WTC11 (cell line): ENCODE data around the gene GJB2. TPM values are rescaled to one million over a fixed set of nuclear protein-coding genes. Genes with fewer than 3 reads are reported as not detected.

Source experiments
- ATAC-seq: fragments of 200-7000 bp; cut with Tn5 transposase; 2 replicates; pipeline ENCODE4 v1.10.0; 2021; ENCODE audit warnings: mild to moderate bottlenecking, moderate library complexity
- CTCF ChIA-PET: fragments of 300-600 bp; sonication (Branson Sonifier 250); formaldehyde crosslinking; loops from one replicate; lab custom pipeline; 2021; ENCODE audit warnings: antibody characterized with exemption; lab: Charles Lee
- POLR2A ChIA-PET: fragments of 350-600 bp; sonication (Branson Sonifier 250); formaldehyde crosslinking; loops from one replicate; lab custom pipeline; 2021; ENCODE audit warnings: antibody characterized with exemption; lab: Charles Lee
- DNase-seq: peaks from one replicate; pipeline ENCODE4 v3.0.0; 2021; ENCODE audit warnings: low spot score
- H3K27ac Mint-ChIP-seq: 2 replicates; pipeline ENCODE4 v1.8.0; 2021; ENCODE audit warnings: mixed read lengths
- H3K27me3 Mint-ChIP-seq: 2 replicates; pipeline ENCODE4 v1.8.0; 2021; ENCODE audit warnings: low read depth, mild to moderate bottlenecking, moderate library complexity, mixed read lengths
- H3K36me3 Mint-ChIP-seq: 2 replicates; pipeline ENCODE4 v1.8.0; 2021; ENCODE audit warnings: mixed read lengths
- H3K4me1 Mint-ChIP-seq: 2 replicates; pipeline ENCODE4 v1.8.0; 2022; ENCODE audit warnings: mixed read lengths
- H3K4me3 Mint-ChIP-seq: 2 replicates; pipeline ENCODE4 v1.8.0; 2021; ENCODE audit warnings: mild to moderate bottlenecking, moderate library complexity, mixed read lengths
- H3K9me3 Mint-ChIP-seq: 2 replicates; pipeline ENCODE4 v1.8.0; 2021; ENCODE audit warnings: mixed read lengths
- ARID4B ChIP-seq: sonication (generic); formaldehyde crosslinking; IDR thresholded peaks from 2 replicates; pipeline ENCODE4 v1.8.0; 2023; ENCODE audit warnings: missing genetic modification reagents, mild to moderate bottlenecking, borderline replicate concordance
- CBFB ChIP-seq: sonication (generic); formaldehyde crosslinking; IDR thresholded peaks from 2 replicates; pipeline ENCODE4 v1.8.1; 2022; ENCODE audit warnings: mild to moderate bottlenecking, low read depth, missing genetic modification reagents
- CREB1 ChIP-seq: sonication (generic); formaldehyde crosslinking; IDR thresholded peaks from 2 replicates; pipeline ENCODE4 v1.8.0; 2023; ENCODE audit warnings: mild to moderate bottlenecking, missing genetic modification reagents
- CREM ChIP-seq: sonication (generic); formaldehyde crosslinking; IDR thresholded peaks from 2 replicates; pipeline ENCODE4 v1.8.1; 2022; ENCODE audit warnings: mild to moderate bottlenecking, missing genetic modification reagents, moderate library complexity
- E2F4 ChIP-seq: sonication (generic); formaldehyde crosslinking; IDR thresholded peaks from 2 replicates; pipeline ENCODE4 v1.8.1; 2022; ENCODE audit warnings: low read depth, mild to moderate bottlenecking, moderate library complexity, missing genetic modification reagents, borderline replicate concordance
- FOXP1 ChIP-seq: sonication (generic); formaldehyde crosslinking; IDR thresholded peaks from 2 replicates; pipeline ENCODE4 v1.8.0; 2022; ENCODE audit warnings: missing genetic modification reagents, mild to moderate bottlenecking, moderate library complexity, borderline replicate concordance
- GRHL2 ChIP-seq: fragments of 250-450 bp; sonication (Bioruptor Pico); IDR thresholded peaks from 2 replicates; pipeline ENCODE4 v1.8.0; 2022; ENCODE audit warnings: mild to moderate bottlenecking, moderate library complexity; ENCODE audit not compliant: insufficient replicate concordance, severe bottlenecking
- JUN ChIP-seq: sonication (generic); formaldehyde crosslinking; IDR thresholded peaks from 2 replicates; pipeline ENCODE4 v1.8.0; 2023; ENCODE audit warnings: mild to moderate bottlenecking, missing genetic modification reagents
- OVOL2 ChIP-seq: fragments of 250-450 bp; sonication (Bioruptor Pico); IDR thresholded peaks from 2 replicates; pipeline ENCODE4 v1.9.0; 2021; ENCODE audit warnings: mild to moderate bottlenecking, borderline replicate concordance
- RELA ChIP-seq: sonication (generic); formaldehyde crosslinking; IDR thresholded peaks from 2 replicates; pipeline ENCODE4 v1.8.1; 2022; ENCODE audit warnings: missing genetic modification reagents, mild to moderate bottlenecking, borderline replicate concordance
- ZBTB21 ChIP-seq: sonication (generic); formaldehyde crosslinking; IDR thresholded peaks from 2 replicates; pipeline ENCODE4 v1.8.1; 2023; ENCODE audit warnings: mild to moderate bottlenecking, missing genetic modification reagents, borderline replicate concordance
- ZNF219 ChIP-seq: sonication (generic); formaldehyde crosslinking; IDR thresholded peaks from 2 replicates; pipeline ENCODE4 v1.8.0; 2023; ENCODE audit warnings: missing genetic modification reagents, mild to moderate bottlenecking, borderline replicate concordance
- ZNF423 ChIP-seq: fragments of 250-450 bp; sonication (Bioruptor Pico); IDR thresholded peaks from 2 replicates; pipeline ENCODE4 v2.1.2; 2022; ENCODE audit warnings: mild to moderate bottlenecking, moderate library complexity
- total RNA-seq: library from RNA; stranded (reverse); gene quantifications from 3 replicates; pipeline ENCODE4 v1.2.3, GENCODE V29; 2021
- TF ChIP-seq, protein P1 (sequence below): sonication (generic); formaldehyde crosslinking; IDR thresholded peaks from 2 replicates; pipeline ENCODE4 v1.8.1; 2023; ENCODE audit warnings: mild to moderate bottlenecking, missing genetic modification reagents
- TF ChIP-seq, protein P2 (sequence below): fragments of 250-450 bp; sonication (Bioruptor Pico); conservative IDR thresholded peaks from 2 replicates; pipeline ENCODE4 v1.9.0; 2021; ENCODE audit warnings: mild to moderate bottlenecking
- TF ChIP-seq, protein P3 (sequence below): sonication (generic); formaldehyde crosslinking; IDR thresholded peaks from 2 replicates; pipeline ENCODE4 v1.8.1; 2022; ENCODE audit warnings: missing genetic modification reagents, borderline replicate concordance
- TF ChIP-seq, protein P4 (sequence below): fragments of 250-450 bp; sonication (Bioruptor Pico); IDR thresholded peaks from 2 replicates; pipeline ENCODE4 v1.9.0; 2021; ENCODE audit warnings: mild to moderate bottlenecking, borderline replicate concordance

GJB2 gene
- total RNA-seq, 1 experiment from 2014 or later: 0.11 TPM

DNA sequence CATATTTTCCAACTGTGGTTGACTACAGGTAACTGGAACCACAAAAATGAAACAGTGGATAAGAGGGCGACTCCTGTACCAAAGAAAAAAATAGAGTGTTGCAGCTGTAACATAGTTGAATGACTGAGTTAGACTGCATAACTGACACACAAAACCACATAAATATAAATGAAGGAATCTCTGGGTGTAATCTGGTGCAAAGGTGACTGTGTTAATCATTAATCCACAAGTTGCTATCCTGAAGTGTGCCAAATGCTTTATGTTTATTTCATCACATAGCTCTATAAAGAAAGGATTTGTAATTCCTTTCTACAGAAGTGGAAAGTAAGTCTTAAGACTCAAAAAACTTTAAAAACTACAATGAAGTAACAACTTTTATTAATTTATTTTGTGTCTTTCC lies 6.0 kb upstream of the GJB2 start:
- TF ChIP-seq ZBTB21: no peak
- no peak for TF ChIP-seq ARID4B
- TF ChIP-seq CREM (CRISPR knock-in tag): no peak
- TF ChIP-seq RELA: no peak
- TF ChIP-seq ZNF423: no peak
- TF ChIP-seq, protein P1, sequence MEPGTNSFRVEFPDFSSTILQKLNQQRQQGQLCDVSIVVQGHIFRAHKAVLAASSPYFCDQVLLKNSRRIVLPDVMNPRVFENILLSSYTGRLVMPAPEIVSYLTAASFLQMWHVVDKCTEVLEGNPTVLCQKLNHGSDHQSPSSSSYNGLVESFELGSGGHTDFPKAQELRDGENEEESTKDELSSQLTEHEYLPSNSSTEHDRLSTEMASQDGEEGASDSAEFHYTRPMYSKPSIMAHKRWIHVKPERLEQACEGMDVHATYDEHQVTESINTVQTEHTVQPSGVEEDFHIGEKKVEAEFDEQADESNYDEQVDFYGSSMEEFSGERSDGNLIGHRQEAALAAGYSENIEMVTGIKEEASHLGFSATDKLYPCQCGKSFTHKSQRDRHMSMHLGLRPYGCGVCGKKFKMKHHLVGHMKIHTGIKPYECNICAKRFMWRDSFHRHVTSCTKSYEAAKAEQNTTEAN (CRISPR knock-in tag): no peak
- TF ChIP-seq CBFB (CRISPR knock-in tag): no peak
- no peak for TF ChIP-seq JUN (CRISPR knock-in tag)
- no peak for TF ChIP-seq FOXP1 (CRISPR knock-in tag)
- no peak for TF ChIP-seq OVOL2 (CRISPR knock-in tag)
- no peak for TF ChIP-seq E2F4
- TF ChIP-seq, all 79 proteins: peak for 0
- Mint-ChIP-seq H3K27ac (no peak overlapping the region), H3K4me1 (peaks cover 10% of the 10 kb centered on the region), H3K9me3 (peaks cover 16% of the 10 kb centered on the region), H3K36me3 (peaks cover 3% of the 10 kb centered on the region; the same call in 1 of the 2 replicates), H3K4me3 (no peak overlapping the region), H3K27me3 (peaks cover 43% of the 10 kb centered on the region)
- ATAC-seq (no peak), DNase-seq (no peak)
- ChIA-PET CTCF (interaction anchor here (1.9 kb wide), 1 partner anchor 108 kb away, joined by 6 read pairs; no protein-coding TSS in a partner anchor), POLR2A (no interaction called here)

DNA sequence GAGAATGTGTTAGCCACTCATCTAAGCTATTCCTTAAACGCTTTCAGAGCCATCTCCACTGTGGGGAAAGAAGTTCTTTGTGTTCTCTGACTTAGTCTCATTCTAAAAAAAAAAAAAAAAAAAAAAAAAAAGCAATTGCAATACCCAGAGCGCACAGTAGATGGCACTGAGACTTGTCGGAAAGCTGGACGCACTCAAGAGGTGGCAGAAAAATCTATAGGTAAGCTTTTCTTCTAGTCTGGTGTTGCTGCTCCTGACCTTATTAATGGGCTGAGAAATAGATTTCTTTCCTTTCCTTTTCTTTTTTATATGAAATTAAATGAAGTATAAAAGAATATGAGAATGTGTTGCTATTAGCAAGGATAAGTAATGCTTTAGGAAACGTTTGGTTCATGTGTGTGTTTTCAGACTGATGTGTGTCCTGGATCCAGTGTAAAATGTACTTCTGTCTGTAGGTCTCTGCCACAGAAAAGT lies 4.7 kb upstream of the GJB2 start:
- ChIA-PET POLR2A (no interaction called here), CTCF (interaction anchor here (0.5 to 1.9 kb wide), 65 partner anchors 8 to 727 kb away, joined by 3 to 35 read pairs (median 5); no protein-coding TSS in a partner anchor)
- no peak for DNase-seq
- Mint-ChIP-seq H3K4me1 (peaks cover 12% of the 10 kb centered on the region), H3K36me3 (peaks cover 3% of the 10 kb centered on the region; the same call in 1 of the 2 replicates), H3K4me3 (no peak overlapping the region), H3K27me3 (peaks cover 54% of the 10 kb centered on the region), H3K9me3 (peaks cover 13% of the 10 kb centered on the region), H3K27ac (no peak overlapping the region)
- no peak for ATAC-seq
- TF ChIP-seq FOXP1 (CRISPR knock-in tag) (no peak), ZNF219 (no peak), CREB1 (CRISPR knock-in tag) (no peak), GRHL2 (CRISPR knock-in tag) (no peak)
- TF ChIP-seq, protein P2, sequence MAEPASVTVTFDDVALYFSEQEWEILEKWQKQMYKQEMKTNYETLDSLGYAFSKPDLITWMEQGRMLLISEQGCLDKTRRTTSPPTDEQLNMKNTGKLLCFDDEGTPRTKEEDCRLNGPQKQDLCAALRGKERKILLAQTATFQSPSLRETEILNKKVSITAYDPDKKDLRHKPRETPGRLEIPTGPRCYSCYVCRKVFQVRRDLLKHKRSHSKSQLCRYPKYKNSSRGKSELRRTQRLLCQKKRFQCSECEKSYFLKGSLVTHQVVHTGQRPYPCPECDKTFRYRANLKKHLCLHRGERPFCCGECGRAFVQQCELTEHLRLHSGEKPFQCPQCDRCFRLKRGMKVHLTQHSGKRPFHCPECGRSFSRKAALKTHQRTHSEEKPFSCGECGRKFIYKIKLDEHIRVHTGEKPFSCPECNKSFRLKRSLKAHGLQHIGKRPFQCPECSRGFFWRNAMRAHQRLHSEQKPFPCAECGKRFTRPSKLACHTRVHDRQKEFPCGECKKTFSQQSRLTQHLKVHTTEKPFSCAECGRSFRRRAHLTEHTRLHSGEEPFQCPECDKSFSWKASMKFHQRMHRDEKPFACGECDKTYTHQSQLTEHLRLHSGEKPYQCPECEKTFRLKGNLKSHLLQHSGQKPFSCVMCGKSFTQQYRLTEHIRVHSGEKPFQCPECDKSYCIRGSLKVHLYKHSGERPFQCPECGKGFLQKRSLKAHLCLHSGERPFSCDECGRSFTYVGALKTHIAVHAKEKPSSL (CRISPR knock-in tag): no peak
- TF ChIP-seq, protein P3, sequence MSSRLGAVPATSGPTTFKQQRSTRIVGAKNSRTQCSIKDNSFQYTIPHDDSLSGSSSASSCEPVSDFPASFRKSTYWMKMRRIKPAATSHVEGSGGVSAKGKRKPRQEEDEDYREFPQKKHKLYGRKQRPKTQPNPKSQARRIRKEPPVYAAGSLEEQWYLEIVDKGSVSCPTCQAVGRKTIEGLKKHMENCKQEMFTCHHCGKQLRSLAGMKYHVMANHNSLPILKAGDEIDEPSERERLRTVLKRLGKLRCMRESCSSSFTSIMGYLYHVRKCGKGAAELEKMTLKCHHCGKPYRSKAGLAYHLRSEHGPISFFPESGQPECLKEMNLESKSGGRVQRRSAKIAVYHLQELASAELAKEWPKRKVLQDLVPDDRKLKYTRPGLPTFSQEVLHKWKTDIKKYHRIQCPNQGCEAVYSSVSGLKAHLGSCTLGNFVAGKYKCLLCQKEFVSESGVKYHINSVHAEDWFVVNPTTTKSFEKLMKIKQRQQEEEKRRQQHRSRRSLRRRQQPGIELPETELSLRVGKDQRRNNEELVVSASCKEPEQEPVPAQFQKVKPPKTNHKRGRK (CRISPR knock-in tag): no peak
- TF ChIP-seq, protein P4, sequence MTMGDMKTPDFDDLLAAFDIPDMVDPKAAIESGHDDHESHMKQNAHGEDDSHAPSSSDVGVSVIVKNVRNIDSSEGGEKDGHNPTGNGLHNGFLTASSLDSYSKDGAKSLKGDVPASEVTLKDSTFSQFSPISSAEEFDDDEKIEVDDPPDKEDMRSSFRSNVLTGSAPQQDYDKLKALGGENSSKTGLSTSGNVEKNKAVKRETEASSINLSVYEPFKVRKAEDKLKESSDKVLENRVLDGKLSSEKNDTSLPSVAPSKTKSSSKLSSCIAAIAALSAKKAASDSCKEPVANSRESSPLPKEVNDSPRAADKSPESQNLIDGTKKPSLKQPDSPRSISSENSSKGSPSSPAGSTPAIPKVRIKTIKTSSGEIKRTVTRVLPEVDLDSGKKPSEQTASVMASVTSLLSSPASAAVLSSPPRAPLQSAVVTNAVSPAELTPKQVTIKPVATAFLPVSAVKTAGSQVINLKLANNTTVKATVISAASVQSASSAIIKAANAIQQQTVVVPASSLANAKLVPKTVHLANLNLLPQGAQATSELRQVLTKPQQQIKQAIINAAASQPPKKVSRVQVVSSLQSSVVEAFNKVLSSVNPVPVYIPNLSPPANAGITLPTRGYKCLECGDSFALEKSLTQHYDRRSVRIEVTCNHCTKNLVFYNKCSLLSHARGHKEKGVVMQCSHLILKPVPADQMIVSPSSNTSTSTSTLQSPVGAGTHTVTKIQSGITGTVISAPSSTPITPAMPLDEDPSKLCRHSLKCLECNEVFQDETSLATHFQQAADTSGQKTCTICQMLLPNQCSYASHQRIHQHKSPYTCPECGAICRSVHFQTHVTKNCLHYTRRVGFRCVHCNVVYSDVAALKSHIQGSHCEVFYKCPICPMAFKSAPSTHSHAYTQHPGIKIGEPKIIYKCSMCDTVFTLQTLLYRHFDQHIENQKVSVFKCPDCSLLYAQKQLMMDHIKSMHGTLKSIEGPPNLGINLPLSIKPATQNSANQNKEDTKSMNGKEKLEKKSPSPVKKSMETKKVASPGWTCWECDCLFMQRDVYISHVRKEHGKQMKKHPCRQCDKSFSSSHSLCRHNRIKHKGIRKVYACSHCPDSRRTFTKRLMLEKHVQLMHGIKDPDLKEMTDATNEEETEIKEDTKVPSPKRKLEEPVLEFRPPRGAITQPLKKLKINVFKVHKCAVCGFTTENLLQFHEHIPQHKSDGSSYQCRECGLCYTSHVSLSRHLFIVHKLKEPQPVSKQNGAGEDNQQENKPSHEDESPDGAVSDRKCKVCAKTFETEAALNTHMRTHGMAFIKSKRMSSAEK (CRISPR knock-in tag): no peak
